Astrocyte (in vitro differentiated cells and primary cell): ENCODE data around the gene PARVB. TPM values are rescaled to one million over a fixed set of nuclear protein-coding genes. Genes with fewer than 3 reads are reported as not detected.

Source experiments
- DNase-seq: peaks from one replicate; pipeline ENCODE4 v3.0.0-alpha.2; 2010; ENCODE audit warnings: low read depth
- FAIRE-seq: peaks from 2 replicates; lab custom pipeline; 2011; peaks lifted over from hg19 to GRCh38; lab: Jason Lieb, UNC
- H2AFZ ChIP-seq: 2 replicates; pipeline ENCODE4 v1.6.0; 2012; ENCODE audit warnings: low read depth, low read length, inconsistent platforms
- H3K27ac ChIP-seq: 2 replicates; pipeline ENCODE4 v1.5.1; 2011; ENCODE audit warnings: low read depth, low read length, inconsistent platforms
- H3K27me3 ChIP-seq: 2 replicates; pipeline ENCODE4 v1.6.0; 2011; ENCODE audit warnings: low read length, inconsistent platforms; ENCODE audit not compliant: insufficient read depth
- H3K36me3 ChIP-seq: 2 replicates; pipeline ENCODE4 v1.5.1; 2011; ENCODE audit warnings: low read length, inconsistent platforms; ENCODE audit not compliant: insufficient read depth
- H3K4me1 ChIP-seq: 2 replicates; pipeline ENCODE4 v1.5.1; 2011; ENCODE audit warnings: low read length, inconsistent platforms; ENCODE audit not compliant: insufficient read depth
- H3K4me2 ChIP-seq: 2 replicates; pipeline ENCODE4 v1.6.0; 2012; ENCODE audit warnings: low read length, inconsistent platforms
- H3K4me3 ChIP-seq: 2 replicates; pipeline ENCODE4 v1.5.1; 2011; ENCODE audit warnings: low read depth, mild to moderate bottlenecking, low read length, inconsistent platforms; ENCODE audit not compliant: insufficient read depth
- H3K79me2 ChIP-seq: 2 replicates; pipeline ENCODE4 v1.6.0; 2012; ENCODE audit warnings: mild to moderate bottlenecking, low read length, inconsistent platforms; ENCODE audit not compliant: insufficient read depth
- H3K9ac ChIP-seq: 2 replicates; pipeline ENCODE4 v1.6.0; 2012; ENCODE audit warnings: mild to moderate bottlenecking, low read length, inconsistent platforms
- H3K9me3 ChIP-seq: 2 replicates; pipeline ENCODE4 v1.5.1; 2012; ENCODE audit warnings: low read depth, mild to moderate bottlenecking, low read length, inconsistent platforms; ENCODE audit not compliant: insufficient read depth
- H4K20me1 ChIP-seq: 2 replicates; pipeline ENCODE4 v1.6.0; 2012; ENCODE audit warnings: low read length, inconsistent platforms; ENCODE audit not compliant: insufficient read depth
- H3K27ac Mint-ChIP-seq: one replicate; pipeline ENCODE4 v1.8.0; 2021; ENCODE audit warnings: mild to moderate bottlenecking, mixed read lengths; ENCODE audit not compliant: unreplicated experiment
- H3K27me3 Mint-ChIP-seq: one replicate; pipeline ENCODE4 v1.8.0; 2021; ENCODE audit warnings: low read depth, mixed read lengths; ENCODE audit not compliant: unreplicated experiment
- H3K36me3 Mint-ChIP-seq: one replicate; pipeline ENCODE4 v1.8.0; 2021; ENCODE audit warnings: low read depth, mixed read lengths; ENCODE audit not compliant: unreplicated experiment
- H3K4me1 Mint-ChIP-seq: one replicate; pipeline ENCODE4 v1.8.0; 2021; ENCODE audit warnings: low read depth, mixed read lengths; ENCODE audit not compliant: unreplicated experiment
- H3K4me3 Mint-ChIP-seq: one replicate; pipeline ENCODE4 v1.8.0; 2021; ENCODE audit warnings: mild to moderate bottlenecking, moderate library complexity, mixed read lengths; ENCODE audit not compliant: unreplicated experiment
- H3K9me3 Mint-ChIP-seq: one replicate; pipeline ENCODE4 v1.8.0; 2021; ENCODE audit warnings: mild to moderate bottlenecking, mixed read lengths; ENCODE audit not compliant: unreplicated experiment
- EZH2 ChIP-seq: IDR thresholded peaks from 2 replicates; pipeline ENCODE4 v1.6.1; 2012; ENCODE audit warnings: mild to moderate bottlenecking, low read length, inconsistent platforms; ENCODE audit not compliant: insufficient read depth
- total RNA-seq: library from RNA; stranded (reverse); gene quantifications from 2 replicates; pipeline ENCODE4 v1.2.1, GENCODE V29; 2021
- TF ChIP-seq, protein P1 (sequence below): IDR thresholded peaks from 2 replicates; pipeline ENCODE4 v1.5.1; 2011; ENCODE audit warnings: low read depth, mild to moderate bottlenecking, inconsistent platforms, low read length, moderate library complexity; ENCODE audit not compliant: insufficient read depth

The PARVB gene
- total RNA-seq, 1 donor from 2014 or later, result 22.0 TPM

DNA sequence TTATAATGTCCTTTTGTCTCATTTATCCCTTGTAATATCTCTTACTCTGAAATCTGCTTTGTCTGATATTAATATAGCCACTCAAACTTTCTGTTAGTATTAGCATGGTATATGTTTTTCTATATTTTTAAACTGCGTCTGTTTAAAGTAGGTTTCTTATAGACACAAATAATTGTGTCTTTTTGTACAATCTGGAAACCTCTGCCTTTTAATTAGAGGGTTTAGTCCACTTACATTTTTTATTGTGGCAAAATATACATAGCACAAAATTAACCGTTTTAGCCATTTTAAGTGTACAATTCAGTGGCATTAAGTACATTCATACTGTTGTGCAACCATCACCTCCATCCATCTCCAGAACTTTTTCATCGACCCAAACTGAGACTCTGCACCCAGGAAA is 185.2 kb downstream of the PARVB start:
- H3K36me3 ChIP-seq, result no peaks in the 10 kb centered on the region
- DNase-seq (no peak), FAIRE-seq (no peak)
- H3K27ac Mint-ChIP-seq, result no peak overlapping the region
- peaks cover 4% of the 10 kb centered on the region for H3K9me3 Mint-ChIP-seq
- no peak overlapping the region for H3K4me3 ChIP-seq
- no peak overlapping the region for H3K4me3 Mint-ChIP-seq
- H3K9ac ChIP-seq, result no peak overlapping the region
- H3K27me3 Mint-ChIP-seq, result peaks cover 25% of the 10 kb centered on the region
- no peaks in the 10 kb centered on the region for H3K4me1 Mint-ChIP-seq
- no peaks in the 10 kb centered on the region for H3K79me2 ChIP-seq
- no peak overlapping the region for H3K4me2 ChIP-seq
- no peak for TF ChIP-seq EZH2
- TF ChIP-seq, protein P1, sequence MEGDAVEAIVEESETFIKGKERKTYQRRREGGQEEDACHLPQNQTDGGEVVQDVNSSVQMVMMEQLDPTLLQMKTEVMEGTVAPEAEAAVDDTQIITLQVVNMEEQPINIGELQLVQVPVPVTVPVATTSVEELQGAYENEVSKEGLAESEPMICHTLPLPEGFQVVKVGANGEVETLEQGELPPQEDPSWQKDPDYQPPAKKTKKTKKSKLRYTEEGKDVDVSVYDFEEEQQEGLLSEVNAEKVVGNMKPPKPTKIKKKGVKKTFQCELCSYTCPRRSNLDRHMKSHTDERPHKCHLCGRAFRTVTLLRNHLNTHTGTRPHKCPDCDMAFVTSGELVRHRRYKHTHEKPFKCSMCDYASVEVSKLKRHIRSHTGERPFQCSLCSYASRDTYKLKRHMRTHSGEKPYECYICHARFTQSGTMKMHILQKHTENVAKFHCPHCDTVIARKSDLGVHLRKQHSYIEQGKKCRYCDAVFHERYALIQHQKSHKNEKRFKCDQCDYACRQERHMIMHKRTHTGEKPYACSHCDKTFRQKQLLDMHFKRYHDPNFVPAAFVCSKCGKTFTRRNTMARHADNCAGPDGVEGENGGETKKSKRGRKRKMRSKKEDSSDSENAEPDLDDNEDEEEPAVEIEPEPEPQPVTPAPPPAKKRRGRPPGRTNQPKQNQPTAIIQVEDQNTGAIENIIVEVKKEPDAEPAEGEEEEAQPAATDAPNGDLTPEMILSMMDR, result no peak
- H3K36me3 Mint-ChIP-seq, result no peaks in the 10 kb centered on the region
- H3K4me1 ChIP-seq, result no peaks in the 10 kb centered on the region
- H2AFZ ChIP-seq, result no peak overlapping the region
- peaks cover 7% of the 10 kb centered on the region for H3K9me3 ChIP-seq
- H4K20me1 ChIP-seq, result no peaks in the 10 kb centered on the region
- H3K27me3 ChIP-seq, result peaks cover 3% of the 10 kb centered on the region
- no peak overlapping the region for H3K27ac ChIP-seq

DNA sequence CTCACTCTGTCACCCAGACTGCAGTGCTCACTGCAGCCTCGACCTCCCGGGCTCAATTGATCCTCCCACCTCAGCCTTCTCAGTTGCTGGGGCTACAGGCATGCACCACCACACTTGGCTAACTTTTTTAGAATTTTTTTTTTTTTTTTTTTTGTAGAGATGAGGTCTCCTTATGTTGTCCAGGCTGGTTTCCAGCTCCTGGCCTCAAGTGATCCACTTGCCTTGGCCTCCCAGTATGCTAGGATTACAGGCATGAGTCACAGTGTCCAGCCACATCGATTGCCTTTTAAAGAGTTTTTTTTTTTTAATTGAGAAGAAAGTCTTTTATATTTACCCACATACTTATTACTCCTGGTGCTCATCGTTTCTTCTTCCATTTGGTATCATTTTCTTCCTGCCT is 186.6 kb downstream of the PARVB start:
- no peaks in the 10 kb centered on the region for H3K36me3 ChIP-seq
- Mint-ChIP-seq H3K4me1 (no peaks in the 10 kb centered on the region), H3K4me3 (no peak overlapping the region), H3K27me3 (peaks cover 22% of the 10 kb centered on the region), H3K9me3 (peaks cover 4% of the 10 kb centered on the region), H3K36me3 (no peaks in the 10 kb centered on the region), H3K27ac (no peak overlapping the region)
- H3K79me2 ChIP-seq, result no peaks in the 10 kb centered on the region
- H3K27me3 ChIP-seq, result peaks cover 3% of the 10 kb centered on the region
- no peaks in the 10 kb centered on the region for H3K4me1 ChIP-seq
- no peak overlapping the region for H2AFZ ChIP-seq
- no peak overlapping the region for H3K4me3 ChIP-seq
- DNase-seq, result peak; percentile 68
- no peak overlapping the region for H3K27ac ChIP-seq
- H4K20me1 ChIP-seq, result no peaks in the 10 kb centered on the region
- TF ChIP-seq, protein P1, result no peak
- TF ChIP-seq EZH2, result no peak
- peaks cover 7% of the 10 kb centered on the region for H3K9me3 ChIP-seq
- FAIRE-seq, result no peak
- H3K4me2 ChIP-seq, result no peak overlapping the region
- no peak overlapping the region for H3K9ac ChIP-seq

DNA sequence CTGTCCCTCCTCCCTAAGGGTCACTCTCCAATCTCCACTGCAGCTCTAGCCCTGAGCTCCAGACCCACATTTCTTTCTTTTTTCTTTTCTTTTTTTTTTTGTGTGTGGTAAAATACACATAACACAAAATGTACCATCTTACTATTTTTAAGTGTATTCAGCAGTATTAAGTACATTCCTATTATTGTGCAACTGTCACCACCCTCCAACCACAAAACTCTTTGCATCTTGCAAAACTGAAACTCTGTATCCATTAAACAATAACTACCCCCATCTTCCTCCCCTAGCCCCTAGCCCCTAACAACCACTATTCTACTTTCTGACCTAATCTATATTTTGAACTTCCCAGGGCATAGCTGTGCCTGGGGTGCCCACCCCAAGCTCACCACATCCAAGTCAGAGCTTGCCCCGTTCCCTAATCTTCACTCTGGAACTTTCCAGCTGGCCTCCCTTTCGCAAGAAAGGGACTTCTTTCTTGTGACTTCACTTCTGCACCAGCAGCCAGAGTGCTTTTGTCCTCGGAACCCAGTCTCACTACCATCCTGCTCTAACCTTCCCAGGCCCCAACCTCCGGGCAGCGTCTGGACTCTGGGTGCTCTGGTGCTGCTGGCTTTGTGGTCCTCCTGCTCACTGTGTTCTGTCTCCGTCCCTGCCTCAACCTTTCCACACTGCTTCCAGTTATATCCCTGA is 187.3 kb downstream of the PARVB start:
- Mint-ChIP-seq H3K27ac (no peak overlapping the region), H3K4me1 (no peaks in the 10 kb centered on the region), H3K4me3 (no peak overlapping the region), H3K9me3 (peaks cover 5% of the 10 kb centered on the region), H3K36me3 (peaks cover 2% of the 10 kb centered on the region), H3K27me3 (peaks cover 22% of the 10 kb centered on the region)
- no peaks in the 10 kb centered on the region for H4K20me1 ChIP-seq
- H3K9ac ChIP-seq, result no peak overlapping the region
- no peak overlapping the region for H3K4me2 ChIP-seq
- H3K79me2 ChIP-seq, result no peaks in the 10 kb centered on the region
- no peaks in the 10 kb centered on the region for H3K36me3 ChIP-seq
- H3K4me3 ChIP-seq, result no peak overlapping the region
- TF ChIP-seq, protein P1, result no peak
- no peak for TF ChIP-seq EZH2
- FAIRE-seq (no peak), DNase-seq (no peak)
- H2AFZ ChIP-seq, result no peak overlapping the region
- H3K9me3 ChIP-seq, result peaks cover 7% of the 10 kb centered on the region
- H3K27ac ChIP-seq, result no peak overlapping the region
- H3K4me1 ChIP-seq, result no peaks in the 10 kb centered on the region
- peaks cover 3% of the 10 kb centered on the region for H3K27me3 ChIP-seq
